GM18907 (cell line): Measurements from ENCODE around the gene TRPC4.

ENCODE experiments used
- ATAC-seq: cut with Tn5 transposase; IDR thresholded peaks from one replicate; pipeline ENCODE4 v1.9.1; 2021; ENCODE audit warnings: mild to moderate bottlenecking, moderate library complexity; ENCODE audit not compliant: unreplicated experiment

The TRPC4 gene

DNA sequence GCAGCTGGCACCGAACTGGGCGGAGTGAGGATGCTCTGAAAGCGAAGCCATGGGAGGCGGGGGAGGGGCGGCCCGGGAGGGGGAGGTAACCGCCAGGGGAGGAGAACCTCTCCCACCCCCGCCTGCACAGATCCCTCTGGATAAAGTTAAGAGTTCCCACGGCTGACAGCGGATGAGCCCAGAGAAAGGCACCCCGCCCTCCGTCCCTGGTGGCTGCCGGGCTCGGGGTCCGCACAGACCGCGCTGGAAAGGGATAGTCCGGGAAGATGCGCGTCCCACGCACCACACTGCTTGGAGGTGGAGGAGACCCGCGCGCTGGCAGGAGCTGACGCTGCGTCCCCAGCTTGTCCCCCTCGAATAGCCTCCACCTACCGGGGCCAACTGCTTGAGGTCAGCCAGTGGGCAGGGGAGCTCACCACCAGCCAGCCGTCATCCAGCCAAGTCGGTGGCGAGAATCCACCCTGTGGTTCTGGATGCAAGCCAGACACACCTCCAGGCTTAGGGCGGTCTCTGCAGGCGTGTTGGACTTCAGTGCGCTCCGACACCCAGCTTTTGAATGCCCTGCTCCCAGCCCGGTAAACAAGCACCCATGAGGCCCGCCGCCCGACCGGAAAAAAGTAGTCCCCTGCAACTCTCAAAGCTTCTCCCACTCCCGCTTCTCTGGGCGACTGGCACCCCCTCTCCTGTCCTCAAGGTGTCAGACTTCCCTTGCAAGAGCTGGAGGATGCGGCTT lies at the start of gene TRPC4:
Gene TRPC4 (minus strand): TSS at position 17 of the 733 bp plus-strand sequence. CDS start 86,439 bp downstream, outside the sequence.
- no peak for ATAC-seq

DNA sequence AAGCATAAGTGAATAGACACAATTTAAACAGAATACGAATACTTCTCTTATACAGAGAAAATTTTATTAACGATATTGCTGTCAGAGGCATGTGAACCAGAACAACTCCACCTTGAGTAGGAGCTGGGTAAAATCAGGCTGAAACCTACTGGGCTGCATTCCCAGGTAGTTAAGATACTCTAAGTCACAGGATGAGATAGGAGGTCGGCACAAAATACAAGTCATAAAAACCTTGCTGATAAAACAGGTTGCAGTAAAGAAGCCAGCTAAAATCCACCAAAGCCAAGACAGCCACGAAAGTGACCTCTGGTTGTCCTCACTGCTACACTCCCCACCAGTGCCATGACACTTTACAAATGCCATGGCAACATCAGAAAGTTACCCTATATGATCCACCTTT lies 49.2 kb upstream of the TRPC4 start:
- ATAC-seq: no peak

DNA sequence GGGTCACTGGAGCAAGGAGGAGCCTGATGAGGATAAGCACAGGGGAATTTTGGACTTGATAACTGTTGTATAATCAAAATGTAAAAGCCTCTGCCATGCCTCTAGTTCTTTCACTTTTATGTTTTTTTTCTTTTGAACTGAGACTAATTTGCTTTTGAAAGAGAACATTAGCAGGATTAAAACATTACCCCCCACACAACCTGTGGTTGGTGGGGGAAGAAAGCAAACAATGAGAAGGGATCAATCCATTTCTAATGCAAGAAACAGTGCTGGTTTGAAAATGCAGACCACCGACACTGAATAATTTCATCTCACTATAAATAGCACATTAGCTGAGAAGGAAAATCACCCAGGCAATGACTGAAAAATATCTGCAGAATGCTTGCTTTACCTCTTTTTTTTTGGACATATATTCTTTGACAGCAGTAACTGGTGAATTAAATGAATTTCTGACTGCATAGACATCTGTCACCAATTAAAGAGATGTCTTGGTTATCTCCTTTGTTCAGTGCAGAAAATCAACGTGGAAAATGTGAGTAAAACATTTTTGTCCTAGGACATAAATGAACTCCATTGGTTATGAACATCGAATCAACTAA lies 48.6 kb upstream of the TRPC4 start:
- ATAC-seq: no peak

DNA sequence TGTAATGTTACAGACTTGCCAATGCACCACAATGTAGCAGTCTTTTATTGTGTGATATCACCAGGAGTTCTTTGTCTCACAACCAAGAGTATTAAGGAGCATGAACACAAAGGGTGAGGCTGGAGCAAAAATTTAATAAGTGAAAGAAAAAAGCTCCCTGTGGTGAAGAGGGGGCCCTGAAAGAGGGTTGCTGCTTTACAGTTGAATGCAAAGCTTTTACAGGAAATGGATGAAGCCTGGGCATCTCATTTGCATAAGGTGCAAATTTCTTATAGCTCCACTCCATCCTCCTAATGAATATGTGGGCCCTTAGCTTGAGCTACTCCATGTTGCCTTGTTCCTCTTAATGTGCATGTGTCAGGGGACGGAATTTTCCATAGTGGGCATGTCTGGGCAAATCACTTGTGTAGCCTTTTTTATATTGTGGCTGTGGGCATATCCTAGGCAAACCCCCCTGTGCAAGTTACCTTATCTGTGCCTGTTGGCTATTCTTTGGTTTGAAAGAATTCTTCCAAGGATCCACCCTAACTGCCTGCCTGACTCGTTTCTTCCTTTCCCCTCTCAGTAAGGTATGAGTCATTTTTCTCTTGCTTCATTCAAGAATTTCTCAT lies 45.3 kb upstream of the TRPC4 start:
- ATAC-seq: no peak

DNA sequence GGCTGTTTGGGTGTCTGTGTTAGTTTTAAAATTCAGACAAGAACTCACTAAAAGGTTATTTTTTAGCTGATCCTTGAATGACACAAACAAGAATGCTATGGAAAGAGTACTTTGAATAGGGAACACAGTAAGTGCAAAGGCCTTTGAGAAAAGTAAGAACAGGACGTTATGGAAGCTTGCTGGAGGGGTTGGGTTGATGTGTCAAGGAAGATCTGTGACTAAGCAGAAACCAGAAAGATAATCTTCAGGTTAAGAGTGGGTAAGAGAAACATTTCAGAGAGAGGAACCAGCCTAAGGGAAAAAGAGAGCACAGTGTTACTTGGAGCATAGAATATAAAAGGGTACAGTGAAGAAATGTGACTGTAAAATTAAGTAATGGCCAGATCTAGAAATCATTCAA lies 41.2 kb upstream of the TRPC4 start:
- ATAC-seq: no peak

DNA sequence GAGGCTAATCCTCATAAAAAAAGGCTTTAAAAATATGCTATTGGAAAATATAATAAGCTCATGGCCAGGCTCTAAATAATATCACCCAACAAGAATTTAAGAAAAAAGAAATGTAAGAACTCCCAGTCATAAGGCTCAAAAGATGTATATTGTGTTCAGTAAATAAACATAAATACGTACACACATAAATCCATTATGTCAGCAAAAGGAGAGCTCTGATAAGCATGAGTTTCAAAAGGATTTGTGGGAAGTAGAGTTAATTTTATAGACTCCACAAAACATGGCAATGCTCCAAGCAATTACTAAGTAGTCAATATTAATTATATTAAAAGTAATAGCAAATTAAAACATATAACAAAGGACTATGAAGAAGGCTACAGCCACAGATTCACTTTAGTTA lies 37.3 kb upstream of the TRPC4 start:
- ATAC-seq: no peak

DNA sequence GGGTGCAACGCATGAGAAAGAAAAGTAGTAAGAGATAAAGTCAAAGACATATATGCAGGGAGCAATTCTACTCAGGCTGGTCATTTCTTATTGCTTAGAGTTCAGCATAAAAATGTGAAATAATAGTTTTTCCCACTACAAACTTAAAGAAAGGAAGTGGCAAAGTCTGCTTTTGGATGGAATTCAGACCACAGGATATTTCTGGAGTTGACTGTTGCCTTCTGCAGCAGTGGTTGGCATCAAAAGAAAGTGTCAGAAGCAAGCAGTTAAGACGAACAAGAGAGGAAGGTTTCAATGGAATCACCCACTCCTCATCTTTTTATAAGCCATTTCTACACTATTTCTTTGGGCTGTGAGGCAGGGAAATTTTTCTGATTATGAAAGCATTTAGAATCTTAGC lies 36.2 kb upstream of the TRPC4 start:
- no peak for ATAC-seq

DNA sequence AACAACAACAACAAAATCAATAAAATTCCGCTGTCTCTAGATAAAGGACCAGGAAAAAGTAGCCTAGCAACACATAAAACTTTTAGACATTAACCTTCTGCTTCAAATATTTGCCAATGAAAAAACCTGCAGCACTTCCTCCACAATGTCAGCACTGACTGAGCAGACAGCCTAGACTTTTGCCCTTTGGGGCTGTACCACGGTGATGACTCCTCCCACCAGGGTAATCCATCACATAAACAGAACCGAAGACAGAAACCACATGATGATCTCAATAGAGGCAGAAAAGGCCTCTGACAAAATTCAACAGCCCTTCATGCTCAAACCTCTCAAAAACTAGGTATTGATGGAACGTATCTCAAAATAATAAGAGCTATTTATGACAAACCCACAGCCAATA lies 30.2 kb upstream of the TRPC4 start:
- no peak for ATAC-seq

DNA sequence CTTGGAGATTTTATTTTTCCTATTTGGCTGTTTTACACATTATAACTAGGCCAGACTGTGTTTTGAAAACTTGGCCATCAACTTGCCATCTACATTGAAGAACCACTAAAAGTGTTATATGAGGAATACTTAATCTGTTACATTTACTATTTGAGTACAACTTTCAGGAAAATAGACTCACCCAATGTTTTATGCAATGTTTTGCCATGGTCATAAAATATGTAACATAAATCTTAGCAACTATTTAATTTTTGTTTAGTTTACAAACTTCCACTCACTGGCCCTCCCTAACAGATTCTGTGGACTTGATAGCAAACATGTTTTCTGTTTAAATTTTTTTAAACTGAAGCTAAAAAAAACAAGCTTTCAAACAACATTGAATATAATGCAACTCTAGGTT lies 23.7 kb upstream of the TRPC4 start:
- ATAC-seq: no peak

DNA sequence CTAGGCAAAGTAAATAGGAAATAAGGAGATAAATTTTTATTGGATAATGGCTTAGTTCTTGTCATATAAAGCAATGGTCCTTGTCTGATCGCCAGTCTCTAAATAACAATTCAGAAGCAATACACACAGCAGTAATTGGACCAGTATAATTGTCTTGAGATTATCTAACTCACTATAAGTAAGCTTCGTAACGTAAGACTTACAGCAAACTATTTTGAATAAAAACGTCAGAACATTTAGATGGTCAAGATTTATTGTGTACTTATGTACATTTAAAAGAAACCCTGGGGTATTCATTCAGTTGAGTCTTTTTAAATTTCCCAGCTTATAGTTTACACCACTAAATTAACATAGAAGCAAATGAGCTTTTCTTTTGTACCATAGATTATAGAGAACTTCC lies 20.2 kb upstream of the TRPC4 start:
- no peak for ATAC-seq

DNA sequence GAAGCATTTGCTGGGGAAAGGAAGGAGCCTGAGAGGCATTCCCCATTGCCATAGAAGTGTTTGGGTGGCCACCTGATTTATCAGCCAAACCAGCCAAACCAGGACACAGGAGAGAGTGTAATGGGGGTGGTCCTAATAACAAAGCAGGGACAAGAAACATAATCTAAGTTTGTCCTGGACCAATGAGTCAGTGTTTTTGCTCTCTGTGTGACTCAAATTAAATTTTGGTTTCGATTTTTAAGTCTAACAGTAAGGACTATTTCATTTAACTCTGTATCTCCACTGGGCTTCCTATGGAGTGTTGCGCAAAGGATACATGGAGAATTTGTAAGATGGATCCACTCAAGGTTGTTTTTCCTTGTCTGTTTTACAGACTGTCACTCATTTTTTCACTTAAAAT lies 19.5 kb upstream of the TRPC4 start:
- ATAC-seq: no peak

DNA sequence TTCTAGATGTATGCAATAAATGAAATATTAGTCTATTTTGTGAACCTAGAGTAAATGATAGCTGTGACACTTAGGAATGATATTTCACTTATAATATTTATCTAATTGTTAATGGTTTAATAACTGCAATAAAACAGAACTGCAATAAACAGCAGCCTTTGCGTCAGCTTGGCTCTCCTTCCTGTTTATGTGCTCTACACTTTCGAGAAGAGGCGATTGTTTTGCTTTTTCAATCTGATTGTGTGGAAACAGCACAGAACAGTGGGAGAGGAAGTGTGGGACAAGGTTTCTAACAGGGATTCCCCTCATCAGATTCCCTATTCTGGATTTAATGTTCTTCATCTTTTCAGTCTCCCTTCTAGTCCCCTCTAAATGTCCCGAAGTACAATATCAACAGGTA lies 17.3 kb upstream of the TRPC4 start:
- ATAC-seq: no peak

DNA sequence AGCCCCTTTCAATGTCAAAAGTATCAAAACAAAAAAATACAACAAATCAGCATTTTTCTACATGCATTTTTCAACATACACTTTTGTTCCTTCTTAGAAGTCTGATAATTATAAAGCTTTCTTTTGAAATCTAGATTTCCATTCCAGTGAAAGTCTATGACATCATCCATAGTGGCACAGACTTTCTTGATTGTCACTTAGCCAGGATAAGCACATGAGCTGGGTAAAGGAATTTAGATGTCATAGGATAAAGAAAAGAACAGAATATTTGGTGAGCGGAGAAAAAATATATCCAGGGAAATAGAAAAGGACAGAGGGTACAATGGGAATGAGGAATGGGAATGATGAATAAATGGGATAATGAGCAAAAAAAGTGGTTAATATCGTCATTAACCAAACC lies 15.1 kb upstream of the TRPC4 start:
- no peak for ATAC-seq

DNA sequence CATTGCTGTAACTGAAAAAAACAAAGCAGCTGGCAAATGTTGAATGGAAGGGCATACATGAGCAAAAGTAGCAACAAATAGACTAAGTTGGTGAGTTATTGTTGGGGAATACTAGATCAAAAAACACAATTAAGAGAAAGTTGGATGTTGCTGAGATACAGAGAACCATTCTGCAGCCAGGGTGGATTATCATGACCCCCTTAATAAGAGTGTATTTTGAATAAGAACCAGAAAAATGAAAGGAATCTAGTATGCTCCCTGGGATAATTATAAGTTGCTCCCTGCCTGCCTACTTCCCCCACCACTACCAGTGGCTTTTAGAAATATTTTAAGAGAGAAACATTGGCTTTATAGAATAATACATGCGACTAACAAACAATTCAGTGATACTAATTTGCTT lies 14.5 kb upstream of the TRPC4 start:
- ATAC-seq: no peak

DNA sequence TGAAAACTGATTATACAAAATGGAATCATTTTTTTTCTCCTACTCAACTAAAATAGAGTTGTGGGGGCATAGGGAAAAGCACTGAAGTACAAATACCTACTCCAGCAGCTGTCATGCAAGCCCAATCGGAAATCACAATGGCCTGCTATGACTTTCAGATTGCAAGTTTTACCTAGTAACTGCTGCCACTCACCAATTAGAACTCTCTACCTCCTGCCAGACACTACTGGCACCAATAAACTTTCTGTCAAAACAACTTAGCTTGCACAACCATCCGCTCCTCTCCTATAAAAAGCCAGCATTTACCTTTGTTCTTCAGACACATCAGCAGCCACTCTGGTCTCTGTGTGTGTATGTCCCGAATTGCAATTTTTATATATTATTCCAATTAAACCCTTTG lies 9.3 kb upstream of the TRPC4 start:
- no peak for ATAC-seq

DNA sequence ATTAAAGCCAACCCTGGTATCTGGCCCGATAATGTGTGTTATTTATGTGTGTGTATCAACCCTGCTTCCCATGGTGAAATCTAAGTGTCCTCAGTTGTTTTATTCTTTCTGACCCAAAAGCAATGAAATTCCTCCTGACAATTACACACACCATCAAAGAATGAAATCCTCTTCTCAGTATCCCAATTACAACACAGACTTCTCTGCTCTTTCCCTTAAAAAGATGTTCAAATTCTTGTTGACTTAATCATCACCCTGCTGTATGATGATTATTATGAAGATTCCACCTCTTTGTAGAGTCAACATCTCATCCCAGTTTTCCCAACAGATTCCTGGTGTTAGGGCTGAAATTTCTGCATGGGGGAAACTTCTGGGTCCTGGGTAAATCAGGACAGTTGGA lies 8.9 kb upstream of the TRPC4 start:
- ATAC-seq: no peak

DNA sequence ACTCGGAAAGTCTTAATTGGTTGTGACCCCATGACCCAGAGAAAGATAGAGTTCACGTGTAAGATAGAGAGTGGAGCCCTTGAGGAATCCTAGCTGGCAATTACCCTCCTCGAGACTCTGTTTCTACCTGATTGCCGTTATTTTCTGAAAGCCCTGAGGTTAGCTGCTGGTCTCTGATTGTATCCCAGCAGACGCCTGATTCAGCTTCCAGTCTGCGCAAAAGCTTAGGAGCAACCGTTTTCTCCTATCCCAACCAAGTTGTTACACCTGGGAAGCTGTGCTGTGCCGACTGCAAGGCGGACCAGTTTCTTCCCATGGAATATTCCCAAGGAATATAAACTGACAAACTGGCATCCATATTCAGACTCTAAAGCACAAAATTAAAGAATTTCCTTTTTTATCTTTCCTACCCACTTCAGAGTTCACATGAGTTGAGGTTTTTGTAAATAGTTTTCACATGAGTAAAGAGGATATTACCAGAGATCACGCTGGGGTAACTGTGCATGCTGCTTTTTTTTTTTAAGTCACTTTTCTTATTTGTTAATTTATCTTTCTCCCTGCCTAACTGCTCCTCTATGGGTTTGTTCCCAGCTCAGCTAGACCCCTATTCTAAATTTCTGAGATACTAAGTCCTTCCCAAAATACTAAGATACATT lies 1.5 kb upstream of the TRPC4 start:
- ATAC-seq: no peak

DNA sequence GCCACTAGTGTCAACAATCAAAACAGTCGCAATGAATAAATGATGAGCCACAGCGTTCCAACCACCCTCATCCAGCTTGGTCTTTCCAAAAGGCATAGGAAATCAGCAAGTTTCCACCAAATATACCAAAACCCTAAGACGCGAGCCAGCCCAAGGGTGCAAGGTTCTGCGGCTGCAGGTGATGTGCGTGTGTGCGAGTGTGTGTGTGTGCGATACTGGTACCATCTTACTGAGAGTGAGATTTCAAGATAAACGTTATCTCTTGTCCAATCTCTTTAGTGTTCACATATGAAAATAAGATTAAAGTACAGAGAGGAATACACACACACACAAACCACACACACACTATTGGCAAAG lies 895 bp upstream of the TRPC4 start:
- no peak for ATAC-seq

DNA sequence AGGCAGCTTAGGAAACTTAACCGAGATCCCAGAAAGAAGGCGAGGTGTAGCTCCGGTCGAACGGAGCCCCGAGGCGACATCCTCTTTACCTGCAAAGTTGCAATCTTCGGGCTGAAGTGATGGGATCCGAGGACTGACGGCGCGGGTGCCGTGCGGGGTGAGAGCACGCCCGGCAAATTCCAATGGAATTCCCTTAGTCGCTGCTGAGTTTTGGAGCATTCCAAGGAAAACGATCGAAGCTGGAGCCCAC lies 141 bp downstream of the TRPC4 start:
- no peak for ATAC-seq

DNA sequence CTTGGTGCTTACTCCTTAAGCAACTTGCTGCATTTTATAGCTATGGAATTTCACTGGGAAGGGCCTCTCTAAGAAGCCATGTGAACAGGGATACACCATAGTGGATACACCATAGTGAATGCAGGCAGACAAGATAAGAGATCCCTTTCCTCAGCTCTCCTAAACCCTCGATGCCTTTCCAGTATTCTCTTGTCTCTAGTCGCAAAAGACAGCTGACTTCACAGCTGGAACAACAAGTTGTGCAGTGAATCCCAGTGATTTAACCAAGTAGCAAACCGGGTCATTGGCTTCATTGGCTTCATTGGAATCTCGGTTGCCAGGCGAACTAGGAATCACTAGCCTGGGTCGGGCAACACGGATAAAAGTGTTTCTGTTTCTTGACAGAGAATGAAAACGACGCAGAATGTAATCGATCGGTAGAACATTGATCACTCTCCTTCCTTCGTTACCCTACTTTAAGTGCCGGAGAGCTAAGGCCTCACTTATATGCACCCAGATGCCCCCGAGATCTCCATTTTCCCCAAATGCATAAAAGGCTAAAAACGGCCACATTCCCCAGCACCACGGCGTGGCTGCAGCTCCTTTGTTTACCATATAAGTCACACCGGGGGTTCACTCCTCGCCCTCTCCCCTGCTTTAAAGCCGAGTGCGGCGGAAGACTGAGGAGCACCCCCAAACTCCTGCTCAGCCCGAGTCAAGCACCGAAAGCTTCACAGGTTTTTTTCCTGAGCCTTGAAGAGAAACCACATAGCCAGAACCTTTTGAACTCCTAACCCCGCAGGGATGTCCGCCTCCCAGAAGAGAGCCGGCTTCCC lies 674 bp downstream of the TRPC4 start:
- no peak for ATAC-seq

DNA sequence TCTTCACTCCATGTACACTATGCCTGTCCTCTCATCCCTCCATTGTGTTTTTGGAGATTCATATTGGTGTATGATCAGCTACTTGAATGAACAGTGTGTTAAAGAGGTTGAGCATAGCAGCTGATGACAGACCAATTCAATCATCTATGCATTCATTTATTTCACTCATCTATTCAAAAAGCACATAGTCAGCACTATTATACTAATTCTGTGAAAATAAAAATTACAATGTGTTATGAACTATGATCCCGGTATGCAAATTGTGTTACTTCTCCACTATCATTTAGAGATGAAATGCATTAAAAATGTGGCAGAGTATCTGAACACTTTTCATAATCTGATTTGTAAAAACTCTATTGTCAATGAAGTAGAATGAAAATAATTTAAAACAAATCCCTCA lies 5.9 kb downstream of the TRPC4 start:
- no peak for ATAC-seq

DNA sequence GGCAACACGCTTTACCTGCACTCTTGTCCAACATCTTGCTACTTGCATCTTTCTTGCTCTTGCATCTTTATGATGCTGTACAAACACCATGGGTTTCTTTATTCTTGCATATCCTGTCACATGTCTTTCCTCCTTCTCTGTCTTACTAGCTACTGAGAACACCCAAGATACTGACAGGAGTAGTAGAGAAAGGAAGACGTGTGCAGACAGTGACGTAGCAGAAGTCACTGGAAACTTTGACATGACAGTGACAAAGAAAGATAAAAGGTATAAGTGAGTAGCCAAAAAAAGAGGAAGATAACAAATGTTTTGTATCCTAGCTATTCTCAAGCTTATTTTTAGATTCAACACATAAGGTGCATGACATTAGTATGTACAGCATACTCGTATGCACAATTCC lies 34.2 kb downstream of the TRPC4 start:
- ATAC-seq: no peak
